Islet of Langerhans (tissue), 1 donor: ENCODE data around the gene LYST.
"Not testable (repeated sequence)": the region's sequence is repeated elsewhere in the genome, so short reads cannot be mapped to it uniquely, and the experiment has no call there.

Experiments
- FAIRE-seq: peaks from one replicate; lab custom pipeline; 2011; peaks lifted over from hg19 to GRCh38; lab: Jason Lieb, UNC

Gene LYST

DNA sequence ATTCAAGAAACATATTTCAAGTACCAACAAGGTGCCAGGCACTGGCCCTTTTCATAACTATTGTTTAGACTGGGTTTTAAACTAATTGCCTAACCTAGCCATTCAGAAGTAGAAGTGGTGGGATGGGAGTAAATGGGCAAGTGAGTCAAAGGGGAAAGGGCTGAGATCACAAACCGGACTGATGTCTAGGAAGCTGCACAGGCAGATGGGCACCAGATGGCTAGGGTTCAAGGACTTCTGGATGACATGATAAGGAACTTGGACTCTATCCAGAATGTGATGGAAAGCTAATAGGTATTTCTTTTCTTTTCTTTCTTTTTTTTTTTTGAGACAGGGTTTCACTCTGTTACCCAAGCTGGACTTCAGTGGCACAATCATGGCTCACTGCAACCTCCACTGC, 46.6 kb downstream of the LYST start:
- FAIRE-seq = no peak

DNA sequence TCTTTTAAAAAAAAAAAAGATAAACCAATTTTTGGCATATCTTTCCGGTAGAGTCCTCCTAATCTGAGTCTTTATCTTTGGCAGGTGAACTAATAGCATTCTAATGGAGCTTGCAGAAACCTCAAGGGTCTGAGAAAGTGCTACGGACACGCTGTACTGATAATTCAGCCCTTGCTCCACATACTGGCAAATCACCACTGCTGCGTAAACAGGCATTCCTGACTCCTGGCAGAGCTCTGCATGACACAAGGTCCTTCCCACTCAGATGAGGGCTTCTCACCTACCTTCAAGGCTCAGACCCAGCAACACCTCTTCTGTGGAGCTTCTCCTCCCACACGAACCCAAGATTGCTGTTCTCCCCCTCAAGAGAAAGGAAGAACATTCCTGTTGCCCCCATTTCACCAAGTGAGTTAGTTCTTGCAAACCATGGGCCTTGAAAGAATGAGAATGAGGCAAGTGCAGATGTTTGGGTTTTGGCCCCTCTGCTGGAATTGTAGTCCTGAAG, 48.0 kb downstream of the LYST start:
- no peak for FAIRE-seq

DNA sequence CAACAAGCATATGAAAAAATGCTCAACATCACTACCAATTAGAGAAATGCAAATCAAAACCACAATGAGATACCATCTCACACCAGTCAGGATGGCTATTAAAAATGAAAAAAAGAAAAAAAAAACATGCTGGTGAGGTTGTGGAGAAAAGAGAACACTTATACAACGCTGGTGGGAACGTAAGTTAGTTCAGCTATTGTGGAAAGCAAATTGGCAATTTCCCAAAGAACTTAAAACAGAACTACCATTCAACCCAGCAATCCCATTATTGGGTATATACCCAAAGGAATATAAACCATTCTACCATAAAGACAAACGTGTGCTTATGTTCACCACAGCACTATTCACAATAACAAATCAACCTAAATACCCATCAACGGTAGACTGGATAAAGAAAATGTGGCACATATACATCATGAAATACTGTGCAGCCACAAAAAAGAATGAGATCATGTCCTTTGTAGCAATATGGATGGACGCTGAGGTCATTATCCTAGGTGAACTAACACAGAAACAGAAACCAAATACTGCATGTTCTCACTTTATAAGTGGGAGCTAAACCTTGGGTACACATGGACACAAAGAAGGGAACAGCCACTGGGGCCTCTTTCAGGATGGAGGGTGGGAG, 49.5 kb downstream of the LYST start:
- no peak for FAIRE-seq

DNA sequence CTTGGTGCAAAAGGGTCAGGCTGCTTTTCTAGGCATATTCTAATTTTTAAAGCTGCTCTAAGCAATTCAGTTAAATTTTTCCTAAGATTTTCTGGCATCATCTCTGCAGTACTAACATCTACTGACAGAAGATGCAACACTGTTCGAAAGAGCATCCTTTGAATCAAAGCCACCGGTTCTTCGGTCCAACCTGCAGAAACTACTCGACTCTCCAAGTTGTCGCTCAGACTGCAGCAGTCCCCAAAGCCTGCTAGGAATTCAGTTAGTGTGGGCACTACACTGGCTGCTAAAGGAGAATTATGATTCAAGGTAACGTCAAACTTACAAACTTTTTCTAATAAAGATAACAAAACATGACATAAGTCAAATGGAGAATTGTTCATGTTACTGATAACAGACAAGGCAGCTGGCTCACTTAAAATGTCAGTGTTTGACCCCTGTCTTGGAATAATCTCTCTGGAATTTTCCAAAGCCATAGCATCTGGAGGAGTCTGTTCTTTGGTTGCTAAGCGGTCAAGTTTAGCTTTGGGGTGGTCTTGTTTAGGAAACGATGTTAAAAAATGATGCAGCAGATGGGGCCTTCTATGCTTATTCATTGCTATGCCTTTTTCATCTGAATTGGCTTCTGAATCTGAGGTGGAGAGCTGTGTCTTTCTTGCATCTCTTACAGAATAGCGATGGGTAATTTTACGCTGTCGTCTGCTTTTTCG, 56.9 kb downstream of the LYST start:
- no peak for FAIRE-seq

DNA sequence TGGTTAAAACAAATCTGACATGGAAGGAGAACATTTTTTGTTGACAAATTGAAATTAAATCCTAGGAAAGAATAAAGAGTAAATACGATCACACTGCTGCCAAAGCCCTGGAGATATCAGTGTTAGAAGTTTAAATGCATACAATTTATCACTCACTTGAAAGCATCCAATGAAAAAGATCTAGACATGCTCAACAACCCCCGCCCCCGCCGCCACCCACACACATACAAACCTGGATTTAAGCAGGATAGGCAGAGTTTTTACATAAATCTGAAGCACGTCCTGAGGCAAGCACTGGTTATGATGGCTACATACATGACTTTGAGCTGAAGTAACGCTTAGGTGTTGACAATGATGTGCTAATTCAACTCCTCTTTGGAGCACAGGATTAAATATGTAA, 58.5 kb downstream of the LYST start:
- FAIRE-seq = no peak

DNA sequence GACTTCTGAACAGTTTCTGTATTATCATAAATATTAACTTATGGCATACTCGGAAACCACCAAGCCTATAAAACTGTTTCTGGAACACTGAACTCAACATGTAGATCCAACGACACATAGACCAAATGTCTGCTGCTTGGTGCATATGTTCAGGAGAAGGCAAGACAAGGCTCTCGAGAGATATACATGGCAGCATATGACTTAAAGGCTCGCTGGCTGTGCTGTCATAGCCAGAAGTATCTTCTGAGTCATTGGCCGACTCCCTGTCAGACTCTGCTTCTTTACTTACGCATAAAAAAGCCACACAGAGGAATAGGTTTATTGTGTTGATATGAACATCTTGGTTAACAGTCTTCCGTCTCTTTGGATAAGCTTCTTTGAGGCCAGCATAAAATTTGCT, 60.6 kb downstream of the LYST start:
- no peak for FAIRE-seq

DNA sequence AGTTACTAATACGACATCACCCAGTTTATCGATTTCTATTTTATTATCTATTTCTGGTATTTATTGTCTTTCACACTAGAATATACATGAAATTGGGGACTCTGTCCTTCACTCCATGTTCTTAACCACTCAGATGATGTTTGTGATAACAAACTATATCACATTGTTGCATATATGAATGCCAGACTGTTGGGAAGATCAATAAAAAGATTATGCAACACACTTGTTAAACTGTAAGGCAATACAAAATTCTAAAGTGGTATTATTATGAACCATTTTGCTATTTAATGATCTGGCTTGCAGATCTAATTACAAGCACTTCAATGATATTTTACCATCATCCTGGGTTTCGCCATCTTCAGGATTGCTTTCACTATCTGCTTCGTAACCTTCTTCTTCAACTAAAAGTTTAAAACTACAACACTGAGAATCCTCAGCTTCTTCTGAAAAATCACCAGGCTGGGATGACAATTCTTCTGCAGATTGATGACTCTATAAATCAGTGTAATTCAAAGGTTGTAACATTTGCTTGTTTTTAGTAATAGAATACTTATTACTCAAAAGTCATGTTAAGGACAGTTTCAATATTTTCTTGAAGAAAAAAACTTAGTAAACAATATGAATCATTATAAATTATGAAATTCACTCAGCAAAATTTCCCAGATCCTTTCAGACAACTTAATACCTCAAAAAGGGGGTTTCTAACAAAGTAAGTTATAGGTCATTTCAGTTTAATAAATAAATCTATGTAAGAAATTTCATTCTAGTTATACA, 63.9 kb downstream of the LYST start:
- no peak for FAIRE-seq

DNA sequence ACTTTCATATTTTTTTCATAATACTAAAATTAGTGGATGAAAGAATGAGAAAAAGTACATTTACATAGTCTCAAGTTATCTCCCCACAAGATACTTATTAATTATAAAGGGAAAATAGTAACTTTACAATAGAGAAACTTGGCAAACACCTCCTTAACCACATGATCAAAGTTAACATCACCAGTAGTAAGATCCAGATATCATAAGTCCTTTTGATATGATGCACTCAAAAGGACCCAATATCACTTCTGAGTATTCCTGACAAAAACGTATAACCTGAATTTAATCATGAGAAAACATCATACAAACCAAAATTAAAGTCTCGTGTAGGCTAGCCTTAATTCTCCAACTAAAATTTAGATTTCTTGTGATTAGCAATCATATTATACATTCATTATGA, 67.4 kb downstream of the LYST start:
- FAIRE-seq = no peak

DNA sequence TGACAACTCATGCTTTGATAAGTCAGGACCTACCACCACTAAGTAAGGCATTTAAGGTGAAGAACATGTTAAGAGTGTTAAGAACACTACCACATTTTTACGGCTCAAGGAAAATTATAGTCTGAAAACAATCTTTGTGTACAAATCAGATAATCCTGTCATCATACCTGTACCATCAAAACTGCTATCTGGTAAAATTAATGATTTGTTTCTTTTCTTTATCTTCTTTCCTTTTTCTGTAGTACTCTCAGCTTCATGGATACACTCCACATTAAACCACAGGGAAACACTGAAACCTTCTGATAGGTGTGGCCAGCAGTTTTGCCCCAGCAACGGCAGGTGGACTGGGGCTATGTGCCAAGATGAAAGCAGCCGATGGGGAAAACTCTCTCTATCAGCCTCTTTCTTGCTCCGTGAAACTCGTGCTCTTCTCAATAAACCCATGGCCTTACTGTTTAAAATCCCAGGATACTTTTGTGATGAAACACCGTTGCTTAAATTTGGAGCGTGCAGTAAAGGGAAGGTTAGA, 75.1 kb downstream of the LYST start:
- no peak for FAIRE-seq

DNA sequence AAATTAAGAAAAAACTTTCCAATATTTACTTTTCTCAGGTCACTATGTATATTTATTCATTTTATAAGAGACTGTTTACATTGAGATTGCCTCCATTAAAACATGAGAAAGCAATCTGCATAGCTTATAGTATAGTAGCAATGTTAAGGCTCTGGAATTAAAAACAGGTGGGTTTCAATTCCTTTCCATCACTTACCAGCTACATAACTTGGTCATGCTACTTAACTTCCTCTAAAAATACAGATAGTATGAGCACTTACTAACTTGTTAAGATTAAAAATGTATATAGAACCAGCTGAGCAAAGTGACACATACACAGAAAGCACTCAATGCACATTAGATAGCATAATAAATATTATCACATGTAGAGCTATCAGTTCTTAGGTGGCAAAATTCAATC, 76.6 kb downstream of the LYST start:
- no peak for FAIRE-seq

DNA sequence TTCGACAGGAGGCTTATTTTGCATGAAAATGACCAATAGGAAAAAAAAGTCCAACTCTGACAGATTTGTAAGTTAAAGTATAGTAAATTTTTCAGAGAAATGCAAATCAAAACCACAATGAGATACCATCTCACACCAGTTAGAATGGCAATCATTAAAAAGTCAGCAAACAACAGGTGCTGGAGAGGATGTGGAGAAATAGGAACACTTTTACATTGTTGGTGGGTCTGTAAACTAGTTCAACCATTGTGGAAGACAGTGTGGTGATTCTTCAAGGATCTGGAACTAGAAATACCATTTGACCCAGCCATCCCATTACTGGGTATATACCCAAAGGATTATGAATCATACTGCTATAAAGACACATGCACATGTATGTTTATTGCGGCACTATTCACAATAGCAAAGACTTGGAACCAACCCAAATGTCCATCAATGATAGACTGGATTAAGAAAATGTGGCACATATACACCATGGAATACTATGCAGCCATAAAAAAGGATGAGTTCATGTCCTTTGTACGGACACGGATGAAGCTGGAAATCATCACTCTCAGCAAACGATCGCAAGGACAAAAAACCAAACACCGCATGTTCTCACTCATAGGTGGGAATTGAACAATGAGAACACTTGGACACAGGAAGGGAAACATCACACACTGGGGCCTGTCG, 80.3 kb downstream of the LYST start:
- FAIRE-seq = not testable (repeated sequence)

DNA sequence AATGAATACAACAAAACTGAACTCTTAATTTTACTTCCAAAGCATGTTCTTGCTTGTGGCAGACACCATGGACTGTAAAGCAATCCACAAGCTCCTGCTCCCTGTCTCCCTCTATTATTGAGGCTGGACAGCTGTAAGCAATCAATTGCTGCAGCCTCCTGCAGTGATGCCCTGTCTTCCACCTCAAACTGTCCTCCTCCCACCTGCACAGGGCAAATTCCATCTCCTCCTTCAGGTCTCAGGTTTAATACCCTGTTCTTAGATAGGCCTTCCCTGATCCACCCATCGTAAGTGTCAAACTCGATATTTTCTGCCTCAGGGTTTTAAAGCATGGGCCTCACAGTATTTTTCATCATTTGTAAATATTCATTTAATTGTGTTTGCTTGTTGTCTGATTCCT, 81.8 kb downstream of the LYST start:
- FAIRE-seq = no peak

DNA sequence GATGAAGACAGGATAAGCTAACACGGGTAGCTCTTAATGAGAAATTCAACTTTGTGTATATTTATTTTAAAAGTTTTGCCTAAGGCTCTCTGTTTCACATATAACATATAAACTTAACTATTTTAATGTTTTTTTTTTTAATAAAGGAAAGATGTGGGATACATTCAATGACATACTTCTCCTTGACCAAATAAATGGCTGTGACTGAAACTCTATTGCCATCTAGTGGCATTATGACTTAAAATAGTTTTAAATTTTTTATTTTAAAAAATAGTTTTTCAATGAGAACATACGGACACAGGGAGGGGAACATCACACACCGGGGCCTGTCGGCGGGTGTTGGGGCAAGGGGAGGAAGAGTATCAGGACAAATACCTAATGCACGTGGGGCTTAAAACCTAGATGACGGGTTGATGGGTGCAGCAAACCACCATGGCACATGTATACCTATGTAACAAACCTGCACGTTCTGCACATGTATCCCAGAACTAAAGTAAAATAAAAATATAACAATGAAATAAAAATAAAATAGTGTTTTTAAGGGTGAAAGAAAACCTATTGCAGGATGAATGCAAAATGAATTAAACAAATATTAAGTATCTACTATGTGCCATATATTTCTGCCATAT, 83.4 kb downstream of the LYST start:
- peak; percentile 99 for FAIRE-seq

DNA sequence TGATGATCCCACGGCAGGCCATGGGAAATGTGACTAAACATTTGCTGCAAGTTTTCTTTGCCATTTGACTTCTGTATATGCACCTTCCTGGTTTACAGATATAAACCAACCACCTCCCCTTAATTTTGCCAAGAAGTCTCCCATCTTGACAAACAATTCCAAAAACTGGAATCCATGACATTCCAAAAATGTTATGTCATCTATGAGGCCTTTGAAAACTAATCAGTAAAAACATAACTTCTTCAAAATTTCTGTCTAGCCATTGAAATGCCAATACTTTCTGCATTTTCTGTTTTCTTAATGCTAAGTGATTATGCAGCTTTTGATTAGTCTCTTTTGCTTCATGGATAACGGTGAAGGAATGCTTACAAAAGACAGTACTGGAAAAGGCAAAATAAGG, 84.1 kb downstream of the LYST start:
- FAIRE-seq = no peak

DNA sequence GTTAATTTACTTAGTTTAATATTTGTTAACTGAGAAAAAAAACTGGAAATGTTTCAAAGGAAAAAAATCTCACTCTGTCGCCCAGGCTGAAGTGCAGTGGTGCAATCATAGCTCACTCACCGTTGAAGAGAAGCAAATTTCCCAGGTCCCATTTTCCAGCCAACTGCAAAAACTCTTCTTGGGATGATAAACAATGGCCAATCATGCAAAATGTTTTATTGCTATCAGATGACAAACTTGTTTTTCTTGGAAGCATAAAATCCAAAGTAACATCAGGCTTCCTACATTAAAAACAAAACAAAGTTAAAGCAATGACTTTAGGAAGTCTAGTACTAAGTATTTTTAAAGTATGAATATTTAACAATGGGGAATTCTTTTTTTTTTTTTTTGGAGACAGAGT, 84.9 kb downstream of the LYST start:
- no peak for FAIRE-seq

DNA sequence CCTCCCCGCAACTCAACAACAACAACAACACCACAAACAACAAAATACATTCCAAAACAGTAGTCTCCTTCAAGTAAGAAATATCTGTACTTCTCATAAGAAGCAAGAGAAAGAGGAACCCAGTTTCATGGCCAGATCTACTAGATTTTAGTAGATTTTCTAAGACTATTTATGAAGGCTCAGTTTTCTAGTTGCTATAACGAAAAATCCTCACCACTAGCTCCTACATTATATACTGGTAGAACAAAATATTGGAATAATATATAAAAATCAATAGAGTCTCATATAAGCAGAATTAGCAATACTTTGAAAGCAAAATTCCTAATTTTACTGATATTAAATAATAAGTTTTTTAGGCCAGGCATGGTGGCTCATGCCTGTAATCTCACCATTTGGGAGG, 86.9 kb downstream of the LYST start:
- no peak for FAIRE-seq

DNA sequence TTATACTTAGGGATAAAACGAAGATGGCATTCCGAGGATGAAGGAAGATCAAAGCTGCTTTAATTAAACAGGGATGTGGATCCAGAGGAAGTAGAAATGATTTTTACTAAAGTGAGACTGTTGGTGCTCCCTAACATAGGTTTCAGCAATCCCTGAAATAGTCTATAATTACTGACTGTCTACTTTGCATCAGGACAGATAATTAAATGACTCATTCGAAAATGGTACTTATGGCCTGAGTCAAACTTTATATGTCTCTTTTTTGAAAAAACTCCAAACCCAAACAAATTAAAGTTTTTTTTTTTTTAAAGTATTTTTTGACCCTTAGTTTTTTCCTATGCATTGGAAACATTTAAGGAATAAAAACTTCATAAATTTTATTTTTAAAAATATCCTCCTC, 90.3 kb downstream of the LYST start:
- FAIRE-seq = no peak

DNA sequence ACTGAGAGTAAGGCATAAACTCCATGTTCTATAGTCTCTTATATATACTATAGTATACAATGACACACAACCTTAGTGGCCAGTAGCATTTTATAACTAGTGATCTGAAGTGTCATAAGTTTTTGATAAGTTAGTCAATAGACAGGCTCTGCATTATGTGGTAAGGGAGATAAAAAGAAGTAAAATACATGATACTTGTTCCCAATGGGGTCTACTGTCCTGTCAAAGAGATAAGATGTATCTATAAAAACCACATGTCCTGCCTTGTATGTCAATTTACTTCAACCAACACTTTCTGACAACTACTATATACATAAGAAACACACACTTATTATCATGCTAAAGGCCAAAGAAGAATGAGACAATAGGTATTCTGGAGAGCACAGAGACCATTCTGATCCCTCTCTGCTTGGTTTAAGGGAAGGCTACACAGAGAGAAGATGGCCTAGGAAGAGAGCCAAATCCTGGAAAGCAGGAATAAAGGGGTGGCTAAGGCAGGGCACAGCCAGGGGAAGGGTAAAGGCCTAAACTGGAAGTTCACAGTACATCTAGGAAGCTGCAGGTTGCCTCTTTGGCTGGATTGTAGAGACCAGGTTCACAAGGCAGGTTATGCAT, 91.4 kb downstream of the LYST start:
- no peak for FAIRE-seq

DNA sequence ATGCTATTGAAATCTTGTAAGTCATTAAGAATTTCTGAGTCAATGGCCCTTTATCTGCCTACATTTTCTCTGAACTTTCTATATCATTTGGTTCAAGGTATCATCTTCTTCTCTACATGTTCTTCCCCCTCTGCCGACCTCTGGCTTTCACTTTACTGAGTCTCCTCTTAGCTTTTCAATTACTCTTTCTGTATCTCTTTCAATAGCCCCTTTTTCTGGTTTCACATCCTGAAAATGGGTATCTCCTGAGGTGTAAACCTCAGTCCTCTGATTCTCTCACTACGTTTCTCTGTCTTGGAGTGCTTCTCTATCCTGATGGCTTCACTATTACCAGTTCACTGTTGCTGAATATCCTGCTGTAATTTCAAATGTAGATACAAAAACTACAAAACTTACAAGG, 98.9 kb downstream of the LYST start:
- no peak for FAIRE-seq

DNA sequence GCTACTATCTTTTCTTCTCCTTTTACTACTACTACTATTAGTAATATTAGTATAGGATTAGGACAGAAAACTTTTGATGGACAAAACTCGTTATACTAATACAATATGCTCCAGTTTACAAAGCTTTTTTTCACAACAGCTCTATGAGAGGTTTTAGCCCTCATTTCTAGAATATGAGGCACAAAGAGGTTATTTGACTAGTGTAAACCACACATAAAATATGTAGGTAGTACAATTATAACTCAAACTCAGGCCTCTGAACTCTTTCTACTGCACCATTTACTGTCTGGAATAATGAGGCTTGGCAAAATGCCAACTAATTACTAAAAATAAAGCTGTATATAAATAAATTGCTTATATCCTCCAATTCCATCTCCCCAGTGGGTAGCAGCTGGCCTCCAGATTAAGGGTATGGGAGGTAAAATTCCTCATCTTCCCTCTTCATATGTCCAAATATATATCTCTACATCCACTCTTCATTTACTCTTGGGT, 99.9 kb downstream of the LYST start:
- FAIRE-seq = no peak

DNA sequence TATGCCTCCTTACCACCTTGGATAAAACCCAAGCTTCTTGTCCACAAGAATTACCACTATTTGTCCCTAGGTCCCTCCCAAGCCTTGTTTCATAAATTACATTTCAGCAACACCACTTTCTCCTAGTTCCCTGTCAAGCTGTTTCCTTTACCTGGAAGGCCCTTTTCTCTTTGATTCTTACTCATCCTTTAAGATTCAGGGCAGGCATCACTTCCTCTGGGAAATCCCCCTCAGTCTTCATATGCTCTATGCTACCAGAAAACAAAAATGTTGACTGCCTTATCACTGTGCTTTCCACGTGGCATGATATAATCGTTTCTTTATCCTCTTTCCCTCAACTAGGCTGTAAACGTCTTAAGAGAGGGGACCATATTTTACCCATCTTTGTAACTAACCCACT, 102.7 kb downstream of the LYST start:
- no peak for FAIRE-seq

DNA sequence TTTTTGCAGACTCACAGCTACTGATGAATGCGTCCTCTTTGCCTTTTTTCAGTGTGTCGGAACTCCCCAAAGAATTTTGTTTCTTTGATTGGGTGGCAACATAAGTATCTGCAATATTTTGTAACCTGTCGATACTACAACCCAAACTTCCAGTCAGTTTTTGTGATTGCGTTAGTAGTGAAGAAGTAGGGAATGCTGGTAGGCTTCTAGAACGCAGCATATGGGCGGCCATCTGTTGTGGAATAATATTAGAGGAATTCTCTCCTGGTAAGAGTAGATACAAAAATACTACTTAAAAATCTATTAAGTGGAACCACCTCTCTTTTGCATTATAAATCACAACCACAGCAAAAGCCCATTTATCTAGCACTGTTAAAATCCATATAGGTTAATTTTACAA, 107.4 kb downstream of the LYST start:
- no peak for FAIRE-seq
